HT-29 (cell line): ENCODE measurements around the gene TCEAL9. TPM values are rescaled to one million over a fixed set of nuclear protein-coding genes. Genes with fewer than 3 reads are reported as not detected.
"Not testable (repeated sequence)": the region's sequence is repeated elsewhere in the genome, so short reads cannot be mapped to it uniquely, and the experiment has no call there.

Experiments
- DNase-seq: peaks from one replicate; pipeline ENCODE4 v3.0.0-alpha.2; 2015; ENCODE audit warnings: low spot score
- total RNA-seq: library from RNA; depleted of rRNA; stranded (reverse); fragments of >200 nt; shearing (Covaris generic); gene quantifications from 2 replicates; pipeline ENCODE4 v1.2.3, GENCODE V29; 2014

TCEAL9 gene
- total RNA-seq, 1 experiment from 2014 or later = 11.8 TPM

- no peak for DNase-seq
Observed at GRCh38 chrX:103373581-103373980, 17.3 kb downstream of the TCEAL9 start.

GRCh38 chrX:103376118-103376978 lies 20.0 kb downstream of the TCEAL9 start, which contains the start of gene BEX3:
TSS of gene BEX3 (plus strand) at chrX:103376538. CDS start at chrX:103377522, 984 bp downstream.
- DNase-seq = no peak

GRCh38 chrX:103376979-103377324 lies 20.6 kb downstream of the TCEAL9 start:
- DNase-seq = no peak

- no peak for DNase-seq
Observed at GRCh38 chrX:103378990-103379389, 22.7 kb downstream of the TCEAL9 start.

- DNase-seq = no peak
Observed at GRCh38 chrX:103382877-103383276, 26.6 kb downstream of the TCEAL9 start.

- no peak for DNase-seq
Observed at GRCh38 chrX:103384672-103385071, 28.4 kb downstream of the TCEAL9 start.

GRCh38 chrX:103385283-103385830 lies 29.1 kb downstream of the TCEAL9 start:
- not testable (repeated sequence) for DNase-seq

- no peak for DNase-seq
Observed at GRCh38 chrX:103386332-103386731, 30.0 kb downstream of the TCEAL9 start.

GRCh38 chrX:103393487-103393886 lies 37.2 kb downstream of the TCEAL9 start:
- no peak for DNase-seq

- DNase-seq = no peak
Observed at GRCh38 chrX:103396186-103396585, 39.9 kb downstream of the TCEAL9 start.

GRCh38 chrX:103396660-103397059 lies 40.4 kb downstream of the TCEAL9 start:
- no peak for DNase-seq

- DNase-seq = no peak
Observed at GRCh38 chrX:103397707-103398106, 41.4 kb downstream of the TCEAL9 start.

- peak; percentile 16 for DNase-seq
Observed at GRCh38 chrX:103398421-103398864, 42.1 kb downstream of the TCEAL9 start.

GRCh38 chrX:103399744-103400143 lies 43.4 kb downstream of the TCEAL9 start:
- no peak for DNase-seq

GRCh38 chrX:103400931-103401330 lies 44.6 kb downstream of the TCEAL9 start:
- no peak for DNase-seq

- DNase-seq = peak; percentile 67
Observed at GRCh38 chrX:103404231-103405008, 48.1 kb downstream of the TCEAL9 start.

GRCh38 chrX:103405009-103405333 lies 48.7 kb downstream of the TCEAL9 start:
- DNase-seq = no peak

- no peak for DNase-seq
Observed at GRCh38 chrX:103406256-103406655, 50.0 kb downstream of the TCEAL9 start.

GRCh38 chrX:103407776-103408175 lies 51.5 kb downstream of the TCEAL9 start:
- no peak for DNase-seq
